Nephron (organoid): ENCODE measurements around the gene ADAMTS15.
A peak's percentile ranks its signal among the peaks of the same experiment; 100 is the strongest.

Experiments
- H3K27ac Mint-ChIP-seq, 3 experiments: 2 replicates each; pipeline ENCODE4 v1.8.0; 2020; ENCODE audit warnings: mixed read lengths in 3 of 3, mild to moderate bottlenecking in 2 of 3, moderate library complexity in 1 of 3
- H3K27me3 Mint-ChIP-seq: 2 replicates; pipeline ENCODE4 v1.8.0; 2021; ENCODE audit warnings: low read depth, mild to moderate bottlenecking, moderate library complexity, mixed read lengths
- H3K36me3 Mint-ChIP-seq: 2 replicates; pipeline ENCODE4 v1.8.0; 2020; ENCODE audit warnings: low read depth, mixed read lengths
- H3K4me1 Mint-ChIP-seq: 2 replicates; pipeline ENCODE4 v1.8.0; 2020; ENCODE audit warnings: mixed read lengths
- H3K4me3 Mint-ChIP-seq, 3 experiments: 2 replicates each; pipeline ENCODE4 v1.8.0; 2020; ENCODE audit warnings: mild to moderate bottlenecking in 3 of 3, mixed read lengths in 3 of 3, moderate library complexity in 2 of 3
- H3K9me3 Mint-ChIP-seq: 2 replicates; pipeline ENCODE4 v1.8.0; 2020; ENCODE audit warnings: mixed read lengths
- CTCF ChIP-seq, 3 experiments: fragments of 200-600 bp; sonication (generic); IDR thresholded peaks; one replicate each; pipeline ENCODE4 v1.5.0; 2021; ENCODE audit warnings: antibody characterized with exemption in 3 of 3; ENCODE audit not compliant: unreplicated experiment in 3 of 3

Gene ADAMTS15

GRCh38 chr11:130476922-130477491 lies 28.6 kb downstream of the ADAMTS15 start:
- H3K36me3 Mint-ChIP-seq = peaks cover 23% of the 10 kb centered on the region
- H3K9me3 Mint-ChIP-seq = no peaks in the 10 kb centered on the region
- no peaks in the 10 kb centered on the region for H3K27me3 Mint-ChIP-seq

GRCh38 chr11:130477586-130478203 lies 29.2 kb downstream of the ADAMTS15 start:
- Mint-ChIP-seq H3K4me3 (no peak overlapping the region), H3K36me3 (peaks cover 26% of the 10 kb centered on the region), H3K4me1 (peaks cover 6% of the 10 kb centered on the region), H3K9me3 (no peaks in the 10 kb centered on the region), H3K27ac (no peak overlapping the region), H3K27me3 (no peaks in the 10 kb centered on the region)
- TF ChIP-seq CTCF (IDR thresholded peaks at IDR 0.05; ENCODE audit: unreplicated experiment in 3 of 3) = no peak

More at GRCh38 chr11:130476922-130477491, 28.6 kb downstream of the ADAMTS15 start:
- H3K4me3 Mint-ChIP-seq = peak overlapping the region; percentile 5 to 22 (median 7)
- peaks cover 5% of the 10 kb centered on the region for H3K4me1 Mint-ChIP-seq
- no peak overlapping the region for H3K27ac Mint-ChIP-seq
- no peak for TF ChIP-seq CTCF (IDR thresholded peaks at IDR 0.05; ENCODE audit: unreplicated experiment in 3 of 3)

- Mint-ChIP-seq H3K27me3 (no peaks in the 10 kb centered on the region), H3K4me3 (no peak overlapping the region), H3K27ac (no peak overlapping the region), H3K9me3 (peaks cover 2% of the 10 kb centered on the region), H3K36me3 (peaks cover 30% of the 10 kb centered on the region), H3K4me1 (peaks cover 11% of the 10 kb centered on the region)
- TF ChIP-seq CTCF (IDR thresholded peaks at IDR 0.05; ENCODE audit: unreplicated experiment in 3 of 3) = no peak
These were observed 29.8 kb downstream of the ADAMTS15 start for GRCh38 chr11:130478204-130478701.

GRCh38 chr11:130478881-130479280 lies 30.4 kb downstream of the ADAMTS15 start:
- Mint-ChIP-seq H3K9me3 (peaks cover 4% of the 10 kb centered on the region), H3K36me3 (peaks cover 33% of the 10 kb centered on the region), H3K27ac (no peak overlapping the region), H3K4me1 (peaks cover 13% of the 10 kb centered on the region), H3K4me3 (no peak overlapping the region), H3K27me3 (no peaks in the 10 kb centered on the region)
- TF ChIP-seq CTCF (IDR thresholded peaks at IDR 0.05; ENCODE audit: unreplicated experiment in 3 of 3) = no peak

- no peak for TF ChIP-seq CTCF (IDR thresholded peaks at IDR 0.05; ENCODE audit: unreplicated experiment in 3 of 3)
- Mint-ChIP-seq H3K4me1 (peaks cover 11% of the 10 kb centered on the region), H3K27ac (no peak overlapping the region), H3K36me3 (peaks cover 29% of the 10 kb centered on the region), H3K9me3 (peaks cover 5% of the 10 kb centered on the region), H3K4me3 (no peak overlapping the region), H3K27me3 (no peaks in the 10 kb centered on the region)
These were observed 31.7 kb downstream of the ADAMTS15 start for GRCh38 chr11:130480186-130480585.

GRCh38 chr11:130480711-130481140 lies 32.3 kb downstream of the ADAMTS15 start:
- Mint-ChIP-seq H3K4me1 (peaks cover 8% of the 10 kb centered on the region), H3K27me3 (no peaks in the 10 kb centered on the region), H3K9me3 (peaks cover 5% of the 10 kb centered on the region), H3K4me3 (no peak overlapping the region), H3K27ac (no peak overlapping the region), H3K36me3 (peaks cover 25% of the 10 kb centered on the region)
- TF ChIP-seq CTCF (IDR thresholded peaks at IDR 0.05; ENCODE audit: unreplicated experiment in 3 of 3) = no peak
